Liver (tissue), 9 donors: ENCODE results near the gene LGALS8. TPM values are rescaled to one million over a fixed set of nuclear protein-coding genes. Genes with fewer than 3 reads are reported as not detected.
A peak's percentile ranks its signal among the peaks of the same experiment; 100 is the strongest.

Experiments used
- DNase-seq: peaks from one replicate; pipeline ENCODE4 v3.0.0-alpha.2; 2017; ENCODE audit warnings: low spot score
- H3K27ac ChIP-seq, 2 donors: one replicate each; pipeline ENCODE4 v1.7.0; 2013; ENCODE audit warnings: inconsistent platforms in 2 of 2, low read length in 2 of 2, control low read depth in 1 of 2, low read depth in 1 of 2, mild to moderate bottlenecking in 1 of 2
- H3K27me3 ChIP-seq, 4 donors: one replicate each; pipeline versions ENCODE4 v1.6.1 to v1.7.0; 2013; ENCODE audit warnings: low read length in 3 of 4, inconsistent platforms in 1 of 4, mild to moderate bottlenecking in 1 of 4, moderate library complexity in 1 of 4; ENCODE audit not compliant: control insufficient read depth in 4 of 4, insufficient read depth in 4 of 4
- H3K36me3 ChIP-seq, 4 donors: one replicate each; pipeline versions ENCODE4 v1.6.1 to v1.7.0; 2013; ENCODE audit warnings: low read length in 3 of 4, mild to moderate bottlenecking in 3 of 4, low read depth in 1 of 4, moderate library complexity in 1 of 4; ENCODE audit not compliant: control insufficient read depth in 4 of 4, insufficient read depth in 3 of 4
- H3K4me1 ChIP-seq, 4 donors: one replicate each; pipeline versions ENCODE4 v1.6.1 to v1.7.0; 2013; ENCODE audit warnings: low read length in 3 of 4, mild to moderate bottlenecking in 3 of 4, moderate library complexity in 1 of 4; ENCODE audit not compliant: control insufficient read depth in 4 of 4, insufficient read depth in 4 of 4
- H3K4me3 ChIP-seq, 3 donors: one replicate each; pipeline versions ENCODE4 v1.6.1 to v1.7.0; 2013; ENCODE audit warnings: low read length in 3 of 3, control low read depth in 1 of 3, low read depth in 1 of 3, mild to moderate bottlenecking in 1 of 3
- H3K9ac ChIP-seq, 2 donors: one replicate each; pipeline ENCODE4 v1.7.0; 2013; ENCODE audit warnings: low read length in 2 of 2, mild to moderate bottlenecking in 2 of 2, moderate library complexity in 2 of 2, control low read depth in 1 of 2, low read depth in 1 of 2
- H3K9me3 ChIP-seq, 4 donors: one replicate each; pipeline versions ENCODE4 v1.6.1 to v1.7.0; 2013; ENCODE audit warnings: low read length in 3 of 4; ENCODE audit not compliant: control insufficient read depth in 4 of 4
- CTCF ChIP-seq: fragments of 150-350 bp; IDR thresholded peaks from 2 replicates; pipeline ENCODE4 v1.5.1; 2017; ENCODE audit warnings: improper control_type of control experiment, low read depth, low read length; ENCODE audit not compliant: missing input control
- EGR1 ChIP-seq, 2 donors: IDR thresholded peaks; 2 replicates each; pipeline ENCODE4 v1.6.1; 2016 to 2018; ENCODE audit warnings: antibody characterized with exemption in 2 of 2, low read depth in 2 of 2
- FOXA1 ChIP-seq: IDR thresholded peaks from 2 replicates; pipeline ENCODE4 v1.6.1; 2016; ENCODE audit warnings: antibody characterized with exemption
- FOXA2 ChIP-seq: IDR thresholded peaks from 2 replicates; pipeline ENCODE4 v1.6.1; 2016; ENCODE audit warnings: antibody characterized with exemption
- GABPA ChIP-seq, 2 donors: IDR thresholded peaks in 1 of 2; conservative IDR thresholded peaks in 1 of 2; 2 replicates each; pipeline ENCODE4 v1.6.1; 2016; ENCODE audit warnings: antibody characterized with exemption in 2 of 2, mild to moderate bottlenecking in 1 of 2, moderate library complexity in 1 of 2
- HNF4A ChIP-seq, 2 donors: conservative IDR thresholded peaks; 2 replicates each; pipeline ENCODE4 v1.6.1; 2016; ENCODE audit warnings: antibody characterized with exemption in 2 of 2, mild to moderate bottlenecking in 2 of 2
- JUND ChIP-seq, 2 donors: IDR thresholded peaks; 2 replicates each; pipeline ENCODE4 v1.6.1; 2016; ENCODE audit warnings: antibody characterized with exemption in 2 of 2
- NR2F2 ChIP-seq: IDR thresholded peaks from 2 replicates; pipeline ENCODE4 v1.6.1; 2016; ENCODE audit warnings: antibody characterized with exemption
- RXRA ChIP-seq, 2 donors: IDR thresholded peaks; 2 replicates each; pipeline ENCODE4 v1.6.1; 2017 to 2018; ENCODE audit warnings: antibody characterized with exemption in 2 of 2, mild to moderate bottlenecking in 1 of 2
- SP1 ChIP-seq: IDR thresholded peaks from 2 replicates; pipeline ENCODE4 v1.6.1; 2018; ENCODE audit warnings: antibody characterized with exemption, mild to moderate bottlenecking
- TAF1 ChIP-seq: conservative IDR thresholded peaks from 2 replicates; pipeline ENCODE4 v1.6.1; 2016; ENCODE audit warnings: antibody characterized with exemption, mild to moderate bottlenecking
- YY1 ChIP-seq: IDR thresholded peaks from 2 replicates; pipeline ENCODE4 v1.6.1; 2016; ENCODE audit warnings: antibody characterized with exemption, mild to moderate bottlenecking
- ZBTB33 ChIP-seq: IDR thresholded peaks from 2 replicates; pipeline ENCODE4 v1.6.1; 2016; ENCODE audit warnings: antibody characterized with exemption
- WGBS: extraction: QIAGEN DNeasy Blood & Tissue Kit; methylation state at CpG from one replicate; pipeline ENCODE4 v1.1.7; 2013; 5-methylcytosine and 5-hydroxymethylcytosine counted together
- polyA plus RNA-seq, 2 donors: library from polyadenylated mRNA; stranded (reverse) in 1 of 2; unstranded in 1 of 2; fragments of 200-250 nt in 1 of 2; fragments of >200 nt in 1 of 2; fragmentation: Nextera tagmentation in 1 of 2; extraction: Ambion mirVana in 1 of 2; gene quantifications; one replicate each; pipeline versions ENCODE4 v1.2.1 to v1.2.3, GENCODE V29; 2013 to 2015
- total RNA-seq, 2 donors: library from RNA; depleted of rRNA; stranded (reverse); fragments of >200 nt; gene quantifications; one replicate each; pipeline ENCODE4 v1.2.3, GENCODE V29; 2014
- TF ChIP-seq, protein P1 (sequence below): IDR thresholded peaks from 2 replicates; pipeline ENCODE4 v1.6.1; 2016; ENCODE audit warnings: antibody characterized with exemption
- TF ChIP-seq, protein P2 (sequence below): IDR thresholded peaks from 2 replicates; pipeline ENCODE4 v1.6.1; 2016; ENCODE audit warnings: antibody characterized with exemption
- donor health status: healthy.
- donor health status: healthy.
- donor health status: healthy.
- donor health status: healthy.
- donor health status: healthy.

LGALS8 gene
- total and polyA plus RNA-seq, 4 donors = 20.7 to 75.9 (median 50.4) TPM

DNA sequence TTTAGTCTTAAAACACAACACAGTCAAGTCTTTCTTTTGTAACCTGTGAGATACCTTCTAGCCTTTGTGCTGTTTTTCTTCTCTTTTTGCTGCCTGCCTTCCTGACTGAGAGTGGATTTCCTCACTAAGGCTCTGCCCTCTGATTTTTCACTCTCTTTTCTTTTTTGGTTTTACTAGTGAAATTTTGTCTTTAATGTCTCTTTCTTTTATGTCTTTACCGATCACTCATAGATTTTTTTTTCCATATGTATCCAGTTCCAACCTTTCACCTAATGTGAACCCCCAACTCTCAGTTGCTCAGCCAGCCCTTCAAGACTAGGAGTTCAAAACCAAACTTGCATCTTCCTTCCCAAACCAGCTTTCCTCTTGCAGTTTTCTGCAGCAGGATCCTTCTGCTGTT, 6.5 kb downstream of the LGALS8 start:
- no peak overlapping the region for H3K9ac ChIP-seq
- no peak overlapping the region for H3K4me3 ChIP-seq
- DNase-seq = no peak
- H3K36me3 ChIP-seq = peaks cover 7 to 21% (median 19%) of the 10 kb centered on the region in 4 donors
- H3K9me3 ChIP-seq = no peaks in the 10 kb centered on the region
- H3K4me1 ChIP-seq = peaks cover 0 to 36% (median 28%) of the 10 kb centered on the region in 4 donors
- TF ChIP-seq TAF1 (no peak), EGR1 (IDR thresholded peaks at IDR 0.05; ENCODE audit: low read depth in 2 of 2) (no peak), CTCF (no peak)
- TF ChIP-seq, protein P1, sequence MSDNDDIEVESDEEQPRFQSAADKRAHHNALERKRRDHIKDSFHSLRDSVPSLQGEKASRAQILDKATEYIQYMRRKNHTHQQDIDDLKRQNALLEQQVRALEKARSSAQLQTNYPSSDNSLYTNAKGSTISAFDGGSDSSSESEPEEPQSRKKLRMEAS = no peak
- no peak overlapping the region for H3K27ac ChIP-seq
- H3K27me3 ChIP-seq = no peaks in the 10 kb centered on the region
- WGBS = 94% methylated on average over 1 of the region's 1 CpG

DNA sequence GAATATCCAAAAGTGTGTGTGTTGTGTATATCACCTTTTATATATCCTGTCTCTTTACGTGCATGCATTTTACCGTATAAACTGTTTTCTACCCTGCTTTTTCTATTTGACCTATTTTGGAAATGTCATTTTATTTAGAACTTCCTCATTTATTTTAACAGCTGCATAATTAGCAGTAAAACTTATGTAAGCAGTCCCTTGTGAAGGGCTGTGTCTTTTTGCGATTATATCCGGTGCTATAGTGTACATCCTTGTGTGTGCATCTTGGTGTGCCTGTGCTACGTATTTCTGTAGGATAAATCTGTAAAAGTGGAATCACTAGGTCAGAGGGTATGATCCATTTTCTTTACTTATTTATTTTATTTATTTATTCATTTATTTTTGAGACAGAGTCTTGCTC, 7.2 kb downstream of the LGALS8 start:
- no peak overlapping the region for H3K4me3 ChIP-seq
- peaks cover 7 to 22% (median 19%) of the 10 kb centered on the region in 4 donors for H3K36me3 ChIP-seq
- 77% methylated on average over 5 of the region's 5 CpGs for WGBS
- no peaks in the 10 kb centered on the region for H3K27me3 ChIP-seq
- H3K9me3 ChIP-seq = no peaks in the 10 kb centered on the region
- H3K9ac ChIP-seq = no peak overlapping the region
- DNase-seq = no peak
- no peak for TF ChIP-seq RXRA (IDR thresholded peaks at IDR 0.05)
- no peak for TF ChIP-seq GABPA (IDR thresholded peaks at IDR 0.05 in 1 of 2, conservative IDR thresholded peaks at IDR 0.05 in 1 of 2)
- no peak for TF ChIP-seq EGR1 (IDR thresholded peaks at IDR 0.05; ENCODE audit: low read depth in 2 of 2)
- no peak for TF ChIP-seq CTCF
- TF ChIP-seq SP1 = no peak
- H3K27ac ChIP-seq = no peak overlapping the region
- peaks cover 0 to 42% (median 34%) of the 10 kb centered on the region in 4 donors for H3K4me1 ChIP-seq

GRCh38 chr1:236532850-236533249, 9.1 kb downstream of the LGALS8 start:
- Histone ChIP-seq H3K9me3 (no peaks in the 10 kb centered on the region), H3K4me1 (peaks cover 0 to 50% (median 42%) of the 10 kb centered on the region in 4 donors), H3K4me3 (no peak overlapping the region), H3K9ac (no peak overlapping the region), H3K27me3 (no peaks in the 10 kb centered on the region), H3K27ac (peak overlapping the region in 1 of 2 donors; percentile 28), H3K36me3 (peaks cover 3 to 14% (median 8%) of the 10 kb centered on the region in 4 donors)
- no peak for DNase-seq
- 34% methylated on average over 4 of the region's 4 CpGs for WGBS
- TF ChIP-seq RXRA (IDR thresholded peaks at IDR 0.05) (peak; percentile 44 to 59), FOXA2 (no peak), JUND (IDR thresholded peaks at IDR 0.05) (no peak), HNF4A (conservative IDR thresholded peaks at IDR 0.05) (peak; percentile 20 to 61), ZBTB33 (no peak), NR2F2 (peak; percentile 76), SP1 (peak; percentile 28), FOXA1 (no peak), YY1 (no peak), CTCF (no peak)
- TF ChIP-seq, protein P2, sequence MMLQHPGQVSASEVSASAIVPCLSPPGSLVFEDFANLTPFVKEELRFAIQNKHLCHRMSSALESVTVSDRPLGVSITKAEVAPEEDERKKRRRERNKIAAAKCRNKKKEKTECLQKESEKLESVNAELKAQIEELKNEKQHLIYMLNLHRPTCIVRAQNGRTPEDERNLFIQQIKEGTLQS = no peak
